Kidney epithelial cell (primary cell): ENCODE results near the gene ANKRD13C. TPM values are rescaled to one million over a fixed set of nuclear protein-coding genes. Genes with fewer than 3 reads are reported as not detected.
A peak's percentile ranks its signal among the peaks of the same experiment; 100 is the strongest.

Source experiments
- DNase-seq: peaks from one replicate; pipeline ENCODE4 v3.0.0-alpha.2; 2010; ENCODE audit warnings: low read depth
- H3K27me3 ChIP-seq: 2 replicates; pipeline ENCODE4 v1.6.0; 2011; ENCODE audit warnings: low read length; ENCODE audit not compliant: control insufficient read depth, insufficient read depth
- H3K36me3 ChIP-seq: 2 replicates; pipeline ENCODE4 v1.5.1; 2011; ENCODE audit warnings: low read length; ENCODE audit not compliant: control insufficient read depth, insufficient read depth
- H3K4me3 ChIP-seq: 2 replicates; pipeline ENCODE4 v1.5.1; 2011; ENCODE audit warnings: low read depth, mild to moderate bottlenecking, control low read depth, low read length
- CTCF ChIP-seq: IDR thresholded peaks from 2 replicates; pipeline ENCODE4 v1.5.1; 2011; ENCODE audit warnings: mild to moderate bottlenecking, moderate library complexity, low read length, control low read depth, inconsistent platforms; ENCODE audit not compliant: insufficient read depth, poor library complexity, severe bottlenecking
- total RNA-seq: library from RNA; depleted of rRNA; stranded (reverse); fragments of >200 nt; gene quantifications from 2 replicates; pipeline ENCODE4 v1.2.3, GENCODE V29; 2015

The ANKRD13C gene
- total RNA-seq, 1 donor from 2014 or later, result 15.0 TPM

- Histone ChIP-seq H3K27me3 (no peaks in the 10 kb centered on the region), H3K36me3 (no peaks in the 10 kb centered on the region), H3K4me3 (no peak overlapping the region)
- TF ChIP-seq CTCF, result no peak
- no peak for DNase-seq
Measured at GRCh38 chr1:70227439-70227838, 127.1 kb downstream of the ANKRD13C start.

GRCh38 chr1:70224954-70225353 lies 129.6 kb downstream of the ANKRD13C start:
- DNase-seq, result no peak
- Histone ChIP-seq H3K27me3 (no peaks in the 10 kb centered on the region), H3K4me3 (no peak overlapping the region), H3K36me3 (no peaks in the 10 kb centered on the region)
- no peak for TF ChIP-seq CTCF

- Histone ChIP-seq H3K4me3 (peak overlapping the region; percentile 96), H3K27me3 (no peaks in the 10 kb centered on the region), H3K36me3 (no peaks in the 10 kb centered on the region)
- no peak for TF ChIP-seq CTCF
- DNase-seq, result no peak
Measured at GRCh38 chr1:70222716-70223235, 131.7 kb downstream of the ANKRD13C start.

- TF ChIP-seq CTCF, result peak; percentile 1
- peak; percentile 54 for DNase-seq
- Histone ChIP-seq H3K4me3 (peak within 1 kb of the TSS; percentile 96), H3K27me3 (no peaks in the 10 kb centered on the region), H3K36me3 (no peaks in the 10 kb centered on the region)
Measured at GRCh38 chr1:70221238-70222121, 133.0 kb downstream of the ANKRD13C start, which contains the start of gene SRSF11. Gene SRSF11 (plus strand): TSS chr1:70221380. CDS start chr1:70221637, 257 bp downstream.

GRCh38 chr1:70220517-70221237 lies 133.8 kb downstream of the ANKRD13C start:
- TF ChIP-seq CTCF, result no peak
- no peaks in the 10 kb centered on the region for H3K36me3 ChIP-seq
- H3K4me3 ChIP-seq, result peak overlapping the region; percentile 96
- no peak for DNase-seq
- no peaks in the 10 kb centered on the region for H3K27me3 ChIP-seq
